GM23248 (cell line): Measurements from ENCODE around the gene GJA1. TPM values are rescaled to one million over a fixed set of nuclear protein-coding genes. Genes with fewer than 3 reads are reported as not detected.
A peak's percentile ranks its signal among the peaks of the same experiment; 100 is the strongest.

Experiments used
- DNase-seq: peaks from one replicate; pipeline ENCODE4 v3.0.0-alpha.2; 2015
- H2AFZ ChIP-seq: fragments of 200-600 bp; sonication (generic); 2 replicates; pipeline ENCODE4 v1.6.1; 2016; ENCODE audit warnings: antibody characterized with exemption
- H3F3A ChIP-seq: fragments of 200-600 bp; sonication (generic); 2 replicates; pipeline ENCODE4 v1.6.1; 2016; ENCODE audit warnings: mild to moderate bottlenecking, antibody characterized with exemption, mixed run types; ENCODE audit not compliant: insufficient read depth
- H3K27ac ChIP-seq: fragments of 200-600 bp; sonication (generic); 2 replicates; pipeline ENCODE4 v1.5.1; 2016; ENCODE audit warnings: mild to moderate bottlenecking
- H3K27me3 ChIP-seq: fragments of 200-600 bp; sonication (generic); replicated peaks from 2 replicates; pipeline ENCODE4 v1.6.1; 2016; ENCODE audit warnings: mild to moderate bottlenecking; ENCODE audit not compliant: insufficient read depth
- H3K36me3 ChIP-seq: fragments of 200-600 bp; sonication (generic); 2 replicates; pipeline ENCODE4 v1.6.1; 2016; ENCODE audit warnings: low read depth, mild to moderate bottlenecking
- H3K4me1 ChIP-seq: fragments of 200-600 bp; sonication (generic); 2 replicates; pipeline ENCODE4 v1.6.1; 2016; ENCODE audit warnings: mild to moderate bottlenecking; ENCODE audit not compliant: insufficient read depth
- H3K4me2 ChIP-seq: fragments of 200-600 bp; sonication (generic); one replicate; pipeline ENCODE4 v1.6.1; 2016; ENCODE audit warnings: mild to moderate bottlenecking; ENCODE audit not compliant: unreplicated experiment
- H3K4me3 ChIP-seq: fragments of 200-600 bp; sonication (generic); 2 replicates; pipeline ENCODE4 v1.5.1; 2016; ENCODE audit warnings: mild to moderate bottlenecking
- H3K79me2 ChIP-seq: fragments of 200-600 bp; sonication (generic); 2 replicates; pipeline ENCODE4 v1.6.1; 2016; ENCODE audit warnings: mild to moderate bottlenecking; ENCODE audit not compliant: insufficient read depth
- H3K9ac ChIP-seq: fragments of 200-600 bp; sonication (generic); 2 replicates; pipeline ENCODE4 v1.6.1; 2016; ENCODE audit warnings: mild to moderate bottlenecking
- H3K9me2 ChIP-seq: fragments of 200-600 bp; sonication (generic); 2 replicates; pipeline ENCODE4 v1.6.1; 2016; ENCODE audit warnings: mixed run types, mild to moderate bottlenecking, moderate library complexity; ENCODE audit not compliant: insufficient read depth
- H3K9me3 ChIP-seq: fragments of 200-600 bp; sonication (generic); one replicate; pipeline ENCODE4 v1.6.1; 2017; ENCODE audit warnings: low read depth
- H4K20me1 ChIP-seq: fragments of 200-600 bp; sonication (generic); 2 replicates; pipeline ENCODE4 v1.6.0; 2016; ENCODE audit not compliant: insufficient read depth
- EZH2 ChIP-seq: fragments of 200-600 bp; sonication (generic); IDR thresholded peaks from 2 replicates; pipeline ENCODE4 v1.6.1; 2018; ENCODE audit warnings: antibody characterized with exemption, mild to moderate bottlenecking; ENCODE audit not compliant: insufficient read depth, poor library complexity, severe bottlenecking
- EZH2phosphoT487 ChIP-seq: fragments of 200-600 bp; sonication (generic); IDR thresholded peaks from 2 replicates; pipeline ENCODE4 v1.6.1; 2018; ENCODE audit warnings: antibody characterized with exemption, moderate library complexity, mild to moderate bottlenecking, low read depth; ENCODE audit not compliant: insufficient read depth
- WGBS, 2 experiments: methylation state at CpG; one replicate each; pipeline ENCODE4 v1.1.6; 2015 to 2017; ENCODE audit warnings: low lambda C conversion rate in 2 of 2, low coverage in 1 of 2; ENCODE audit errors: missing lambda C conversion rate in 2 of 2; 5-methylcytosine and 5-hydroxymethylcytosine counted together
- in situ Hi-C: fragments of 300-500 bp; cut with MboI; formaldehyde crosslinking; loops from 2 replicates; pipeline ENCODE4 v1.15.0; 2020
- polyA plus RNA-seq: library from polyadenylated mRNA; unstranded; fragments of >200 nt; fragmentation: Nextera tagmentation; extraction: Ambion mirVana; gene quantifications from 2 replicates; pipeline ENCODE4 v1.2.1, GENCODE V29; 2016
- total RNA-seq: library from RNA; depleted of rRNA; stranded (reverse); fragments of >200 nt; shearing (Covaris generic); gene quantifications from 2 replicates; pipeline ENCODE4 v1.2.3, GENCODE V29; 2014

GJA1 gene
- total and polyA plus RNA-seq, 2 experiments from 2014 or later = 90.8 to 248 TPM

- H3K27me3 ChIP-seq = no peaks in the 10 kb centered on the region
- peaks cover 62% of the 10 kb centered on the region for H3K4me1 ChIP-seq
- H3F3A ChIP-seq = peaks cover 40% of the 10 kb centered on the region
- H4K20me1 ChIP-seq = no peaks in the 10 kb centered on the region; the same call in 1 of the 2 replicates
- H3K9ac ChIP-seq = peak overlapping the region; percentile 87
- H3K27ac ChIP-seq = peak overlapping the region; percentile 86; the same call in 1 of the 2 replicates
- in situ Hi-C loops = loop anchor here (10.0 kb wide), 2 partner anchors 405 to 585 kb away; no protein-coding TSS in a partner anchor
- DNase-seq = peak; percentile 12
- H3K9me2 ChIP-seq = no peaks in the 10 kb centered on the region
- H3K79me2 ChIP-seq = peaks cover 92% of the 10 kb centered on the region
- TF ChIP-seq EZH2 (no peak), EZH2phosphoT487 (no peak)
- peak overlapping the region; percentile 98 for H3K4me3 ChIP-seq
- H3K36me3 ChIP-seq = no peaks in the 10 kb centered on the region
- no peaks in the 10 kb centered on the region for H3K9me3 ChIP-seq
- H2AFZ ChIP-seq = no peak overlapping the region
- H3K4me2 ChIP-seq = peak overlapping the region; percentile 91
These were observed 4.0 kb downstream of the GJA1 start for GRCh38 chr6:121439475-121439874.

GRCh38 chr6:121439926-121440325 lies 4.5 kb downstream of the GJA1 start:
- Histone ChIP-seq H3K27ac (peak overlapping the region; percentile 10; the same call in 1 of the 2 replicates), H3F3A (peaks cover 41% of the 10 kb centered on the region), H3K79me2 (peaks cover 96% of the 10 kb centered on the region), H2AFZ (peak overlapping the region; percentile 53), H3K4me1 (peaks cover 62% of the 10 kb centered on the region), H3K4me3 (peak overlapping the region; percentile 98), H4K20me1 (no peaks in the 10 kb centered on the region; the same call in 1 of the 2 replicates), H3K9me3 (no peaks in the 10 kb centered on the region), H3K9me2 (no peaks in the 10 kb centered on the region), H3K36me3 (no peaks in the 10 kb centered on the region), H3K9ac (peak overlapping the region; percentile 19; the same call in 1 of the 2 replicates), H3K4me2 (peak overlapping the region; percentile 91), H3K27me3 (no peaks in the 10 kb centered on the region)
- in situ Hi-C loops = loop anchor here (10.0 kb wide), 2 partner anchors 405 to 585 kb away; no protein-coding TSS in a partner anchor
- WGBS, 2 experiments = 19 to 25% methylated on average over 4 of the region's 4 CpGs
- TF ChIP-seq EZH2 (no peak), EZH2phosphoT487 (no peak)
- peak; percentile 16 for DNase-seq

- DNase-seq = no peak
- in situ Hi-C loops = no loop called here
- no peaks in the 10 kb centered on the region for H3K9me3 ChIP-seq
- peaks cover 47% of the 10 kb centered on the region for H3F3A ChIP-seq
- H3K4me2 ChIP-seq = peak overlapping the region; percentile 24
- 48 to 51% methylated on average over 4 of the region's 4 CpGs for WGBS, 2 experiments
- H3K79me2 ChIP-seq = peaks cover 100% of the 10 kb centered on the region
- no peaks in the 10 kb centered on the region for H3K9me2 ChIP-seq
- no peaks in the 10 kb centered on the region for H3K27me3 ChIP-seq
- H3K27ac ChIP-seq = no peak overlapping the region
- H3K9ac ChIP-seq = no peak overlapping the region
- H3K4me3 ChIP-seq = peak overlapping the region; percentile 26; the same call in 1 of the 2 replicates
- no peaks in the 10 kb centered on the region; the same call in 1 of the 2 replicates for H4K20me1 ChIP-seq
- H3K36me3 ChIP-seq = peaks cover 3% of the 10 kb centered on the region; the same call in 1 of the 2 replicates
- TF ChIP-seq EZH2 (no peak), EZH2phosphoT487 (no peak)
- no peak overlapping the region for H2AFZ ChIP-seq
- peaks cover 66% of the 10 kb centered on the region for H3K4me1 ChIP-seq
These were observed 6.0 kb downstream of the GJA1 start for GRCh38 chr6:121441477-121441876.

GRCh38 chr6:121442576-121442975 lies 7.1 kb downstream of the GJA1 start:
- peak overlapping the region; percentile 24 for H3K4me2 ChIP-seq
- TF ChIP-seq EZH2phosphoT487 = no peak
- WGBS, 2 experiments = 71 to 85% methylated on average over 2 of the region's 2 CpGs
- H3K27ac ChIP-seq = peak overlapping the region; percentile 9
- H2AFZ ChIP-seq = no peak overlapping the region
- H3K9me2 ChIP-seq = no peaks in the 10 kb centered on the region
- no peaks in the 10 kb centered on the region for H3K9me3 ChIP-seq
- H3K4me3 ChIP-seq = no peak overlapping the region
- in situ Hi-C loops = no loop called here
- H3K79me2 ChIP-seq = peaks cover 100% of the 10 kb centered on the region
- peak; percentile 40 for DNase-seq
- no peak overlapping the region for H3K9ac ChIP-seq
- H4K20me1 ChIP-seq = no peaks in the 10 kb centered on the region; the same call in 1 of the 2 replicates
- H3F3A ChIP-seq = peaks cover 43% of the 10 kb centered on the region
- no peaks in the 10 kb centered on the region for H3K27me3 ChIP-seq
- H3K36me3 ChIP-seq = peaks cover 10% of the 10 kb centered on the region; the same call in 1 of the 2 replicates
- peaks cover 66% of the 10 kb centered on the region for H3K4me1 ChIP-seq
